Measurements from ENCODE around the gene PIK3CB.

PIK3CB gene

GRCh38 chr3:138829097-138829496, 5.6 kb downstream of the PIK3CB start:
- TF ChIP-seq GATA2 (IDR thresholded peaks at IDR 0.05; ENCODE audit: low read depth, low read length) (no peak), GATA3 (IDR thresholded peaks at IDR 0.05; ENCODE audit: low read depth, low read length) (no peak)

- no peak for TF ChIP-seq GATA2 (IDR thresholded peaks at IDR 0.05; ENCODE audit: low read depth, low read length)
- TF ChIP-seq GATA3 (IDR thresholded peaks at IDR 0.05; ENCODE audit: low read depth, low read length): no peak
These were observed 7.5 kb downstream of the PIK3CB start for GRCh38 chr3:138827222-138827621.

- no peak for TF ChIP-seq GATA3 (IDR thresholded peaks at IDR 0.05; ENCODE audit: low read depth, low read length)
- TF ChIP-seq GATA2 (IDR thresholded peaks at IDR 0.05; ENCODE audit: low read depth, low read length): no peak
These were observed 9.4 kb downstream of the PIK3CB start for GRCh38 chr3:138825336-138825735.

- TF ChIP-seq GATA3 (IDR thresholded peaks at IDR 0.05; ENCODE audit: low read depth, low read length): no peak
- TF ChIP-seq GATA2 (IDR thresholded peaks at IDR 0.05; ENCODE audit: low read depth, low read length): no peak
These were observed 10.6 kb downstream of the PIK3CB start for GRCh38 chr3:138824114-138824506.

- no peak for TF ChIP-seq GATA3 (IDR thresholded peaks at IDR 0.05; ENCODE audit: low read depth, low read length)
- TF ChIP-seq GATA2 (IDR thresholded peaks at IDR 0.05; ENCODE audit: low read depth, low read length): no peak
These were observed 16.4 kb downstream of the PIK3CB start for GRCh38 chr3:138818185-138818860.

GRCh38 chr3:138817695-138818094, 17.0 kb downstream of the PIK3CB start:
- TF ChIP-seq GATA3 (IDR thresholded peaks at IDR 0.05; ENCODE audit: low read depth, low read length) (no peak), GATA2 (IDR thresholded peaks at IDR 0.05; ENCODE audit: low read depth, low read length) (no peak)

GRCh38 chr3:138812806-138813205, 21.9 kb downstream of the PIK3CB start:
- TF ChIP-seq GATA2 (IDR thresholded peaks at IDR 0.05; ENCODE audit: low read depth, low read length): no peak

- TF ChIP-seq GATA2 (IDR thresholded peaks at IDR 0.05; ENCODE audit: low read depth, low read length) (no peak), GATA3 (IDR thresholded peaks at IDR 0.05; ENCODE audit: low read depth, low read length) (no peak)
These were observed 25.1 kb downstream of the PIK3CB start for GRCh38 chr3:138809500-138810256.

GRCh38 chr3:138806376-138807080, 28.2 kb downstream of the PIK3CB start:
- TF ChIP-seq GATA2 (IDR thresholded peaks at IDR 0.05; ENCODE audit: low read depth, low read length): no peak
- no peak for TF ChIP-seq GATA3 (IDR thresholded peaks at IDR 0.05; ENCODE audit: low read depth, low read length)

GRCh38 chr3:138803006-138803653, 31.6 kb downstream of the PIK3CB start:
- TF ChIP-seq GATA3 (IDR thresholded peaks at IDR 0.05; ENCODE audit: low read depth, low read length) (no peak), GATA2 (IDR thresholded peaks at IDR 0.05; ENCODE audit: low read depth, low read length) (no peak)

- TF ChIP-seq GATA2 (IDR thresholded peaks at IDR 0.05; ENCODE audit: low read depth, low read length) (no peak), GATA3 (IDR thresholded peaks at IDR 0.05; ENCODE audit: low read depth, low read length) (no peak)
These were observed 32.9 kb downstream of the PIK3CB start for GRCh38 chr3:138801792-138802191.

GRCh38 chr3:138800248-138800647, 34.5 kb downstream of the PIK3CB start:
- TF ChIP-seq GATA3 (IDR thresholded peaks at IDR 0.05; ENCODE audit: low read depth, low read length) (no peak), GATA2 (IDR thresholded peaks at IDR 0.05; ENCODE audit: low read depth, low read length) (no peak)

GRCh38 chr3:138799822-138800221, 34.9 kb downstream of the PIK3CB start:
- no peak for TF ChIP-seq GATA3 (IDR thresholded peaks at IDR 0.05; ENCODE audit: low read depth, low read length)
- TF ChIP-seq GATA2 (IDR thresholded peaks at IDR 0.05; ENCODE audit: low read depth, low read length): no peak

GRCh38 chr3:138797508-138798038, 37.2 kb downstream of the PIK3CB start:
- no peak for TF ChIP-seq GATA2 (IDR thresholded peaks at IDR 0.05; ENCODE audit: low read depth, low read length)
- no peak for TF ChIP-seq GATA3 (IDR thresholded peaks at IDR 0.05; ENCODE audit: low read depth, low read length)
